Measurements from ENCODE around the gene MAGEA4.
"Not testable (repeated sequence)": the region's sequence is repeated elsewhere in the genome, so short reads cannot be mapped to it uniquely, and the experiment has no call there.

Gene MAGEA4

DNA sequence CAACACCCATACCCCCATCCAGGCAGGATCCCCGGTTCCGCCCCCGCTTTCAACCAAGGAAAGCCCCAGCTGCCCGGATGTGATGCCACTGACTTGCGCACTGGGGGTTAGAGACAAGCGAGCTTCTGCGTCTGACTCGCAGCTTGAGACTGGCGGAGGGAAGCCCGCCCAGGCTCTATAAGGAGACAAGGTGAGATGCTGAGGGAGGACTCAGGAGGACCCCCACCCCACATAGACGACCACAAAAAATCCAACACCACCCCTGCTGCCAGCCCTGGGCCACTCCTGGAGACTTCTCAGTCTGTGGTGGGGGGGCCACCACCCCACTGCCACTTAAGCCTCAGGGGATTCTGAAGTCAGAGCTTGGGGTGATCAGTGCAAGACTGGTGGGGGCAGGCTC is at the start of gene MAGEA4:
MAGEA4 (plus strand) TSS at position 110 of the 400 bp plus-strand sequence. CDS start 10,776 bp downstream, outside the sequence.
- DNase-seq, result no peak

DNA sequence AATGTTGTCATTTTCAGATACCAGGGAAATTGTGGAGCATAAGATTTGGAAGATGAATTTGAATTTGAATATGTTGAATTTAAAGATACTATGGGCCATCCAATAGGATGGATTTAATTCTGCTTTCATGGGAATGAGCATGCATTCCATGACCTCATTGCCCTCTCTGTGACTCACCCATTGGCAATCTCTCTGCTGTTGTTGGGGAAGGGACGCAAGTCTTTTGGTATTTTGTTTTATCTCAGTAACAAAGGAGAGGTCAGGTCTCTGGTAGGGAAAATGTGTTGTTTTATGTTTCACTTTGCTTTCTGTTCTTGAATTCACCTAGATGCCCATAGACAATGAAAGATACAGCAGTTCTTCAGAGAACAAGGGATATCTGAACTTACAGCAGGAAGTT is 42.1 kb upstream of the MAGEA4 start:
- DNase-seq, result no peak

- DNase-seq, result no peak
Observed at GRCh38 chrX:151871244-151871643, 41.4 kb upstream of the MAGEA4 start.

DNA sequence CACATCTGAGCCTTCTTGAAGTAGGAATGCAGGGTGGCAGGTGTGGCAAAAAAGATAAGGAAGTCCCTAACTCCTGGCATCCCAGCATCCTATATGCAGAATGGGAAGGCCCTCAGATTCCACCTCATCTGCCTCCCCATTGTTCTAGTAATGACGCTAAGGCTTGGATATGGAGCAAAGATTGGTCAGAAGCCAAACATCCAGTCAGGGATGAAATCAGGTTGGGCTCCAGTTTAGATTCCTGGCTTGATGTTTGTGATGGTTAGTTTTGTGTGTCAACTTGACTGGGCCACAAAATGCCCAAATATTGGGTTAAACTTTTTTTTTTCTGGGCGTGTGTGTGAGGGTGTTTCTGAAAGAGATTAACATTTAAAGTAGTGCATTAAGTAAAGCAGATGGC is 39.6 kb upstream of the MAGEA4 start:
- no peak for DNase-seq

- DNase-seq, result no peak
Observed at GRCh38 chrX:151875270-151876026, 37.2 kb upstream of the MAGEA4 start.

DNA sequence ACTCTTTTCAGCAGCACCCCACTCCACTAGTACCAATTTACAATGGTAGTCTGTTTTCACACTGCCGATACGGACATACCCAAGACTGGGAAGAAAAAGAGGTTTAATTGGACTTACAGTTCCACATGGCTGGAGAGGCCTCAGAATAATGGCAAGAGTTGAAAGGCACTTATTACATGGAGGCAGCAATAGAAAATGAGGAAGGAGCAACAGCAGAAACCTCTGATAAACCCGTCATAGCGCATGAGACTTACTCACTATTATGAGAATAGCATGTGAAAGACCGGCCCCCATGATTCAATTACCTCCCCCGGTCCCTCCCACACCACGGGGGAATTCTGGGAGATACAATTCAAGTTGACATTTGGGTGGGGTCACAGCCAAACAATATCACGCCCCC is 34.1 kb upstream of the MAGEA4 start:
- DNase-seq, result no peak

- DNase-seq, result no peak
Observed at GRCh38 chrX:151879856-151880255, 32.8 kb upstream of the MAGEA4 start.

DNA sequence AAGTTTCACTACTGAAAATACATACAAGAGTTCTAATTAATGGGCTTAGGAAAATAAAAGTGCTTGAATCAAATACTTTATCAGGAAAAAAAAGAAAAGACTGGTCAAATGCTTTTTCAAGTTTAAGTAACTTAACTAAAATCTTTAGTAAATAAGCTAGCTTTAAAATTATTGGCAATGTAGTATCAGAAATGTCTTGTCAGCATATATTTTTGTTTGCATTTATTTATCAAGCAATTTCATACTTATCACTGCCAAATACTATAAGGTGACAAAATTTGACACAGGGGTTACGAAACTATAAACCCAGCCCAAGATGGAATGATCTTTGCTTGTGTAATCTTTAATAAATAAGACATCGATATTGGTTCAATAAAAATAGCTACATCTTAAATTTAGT is 31.8 kb upstream of the MAGEA4 start:
- DNase-seq, result no peak

- no peak for DNase-seq
Observed at GRCh38 chrX:151889421-151889820, 23.3 kb upstream of the MAGEA4 start.

DNA sequence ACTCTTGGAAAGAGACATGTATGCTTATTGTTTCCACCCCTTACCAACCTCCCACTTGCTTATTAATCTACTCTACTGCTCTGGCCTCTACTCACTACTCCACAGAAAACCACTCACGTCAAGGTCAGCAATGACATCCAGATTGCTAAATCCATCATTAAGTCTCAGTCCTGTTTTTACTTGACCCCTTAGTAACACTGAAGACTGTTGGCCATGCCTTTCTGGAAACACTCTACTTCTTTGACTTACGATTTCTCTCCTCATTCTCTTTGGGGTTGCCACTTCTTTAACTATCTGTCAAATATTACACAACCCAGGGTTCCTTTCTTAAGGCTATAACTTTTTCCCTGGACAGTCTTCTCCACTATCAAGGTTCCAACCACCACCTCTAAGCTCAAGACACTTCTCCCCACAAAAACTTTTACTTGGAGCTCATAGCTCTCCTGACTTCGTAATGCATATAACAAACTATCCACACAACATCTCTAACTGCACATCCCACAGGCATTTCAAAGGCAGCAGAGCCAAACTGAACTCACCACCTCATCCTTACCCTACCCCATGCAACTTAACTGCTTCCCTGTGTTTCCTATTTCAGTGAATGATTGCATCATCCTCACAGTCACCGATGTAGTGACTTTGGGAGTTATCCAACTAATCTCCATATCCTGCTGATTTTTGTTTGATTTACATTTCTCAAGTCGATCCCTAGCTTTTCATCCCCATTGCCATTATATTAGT is 15.8 kb upstream of the MAGEA4 start:
- DNase-seq, result no peak

DNA sequence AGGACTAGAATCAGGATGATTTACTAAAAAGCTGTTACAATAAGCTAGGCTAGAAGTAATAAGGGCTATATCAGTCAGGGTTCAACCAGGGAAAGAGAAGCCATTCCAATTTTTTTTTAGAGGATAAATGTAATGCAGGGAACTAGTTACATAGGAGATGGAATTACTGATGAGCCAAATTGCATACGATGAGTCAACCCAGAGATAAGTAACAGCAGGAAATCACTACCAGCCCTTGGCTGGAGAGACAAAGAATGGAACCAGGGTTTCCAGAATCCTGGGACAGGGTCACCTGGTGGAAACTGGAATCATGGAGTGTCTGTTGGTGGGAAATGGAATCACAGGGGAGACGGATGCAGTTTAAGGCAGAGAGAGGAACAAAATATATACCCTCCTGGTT is 13.1 kb upstream of the MAGEA4 start:
- DNase-seq, result no peak

GRCh38 chrX:151901826-151902225 is 10.9 kb upstream of the MAGEA4 start:
- no peak for DNase-seq

DNA sequence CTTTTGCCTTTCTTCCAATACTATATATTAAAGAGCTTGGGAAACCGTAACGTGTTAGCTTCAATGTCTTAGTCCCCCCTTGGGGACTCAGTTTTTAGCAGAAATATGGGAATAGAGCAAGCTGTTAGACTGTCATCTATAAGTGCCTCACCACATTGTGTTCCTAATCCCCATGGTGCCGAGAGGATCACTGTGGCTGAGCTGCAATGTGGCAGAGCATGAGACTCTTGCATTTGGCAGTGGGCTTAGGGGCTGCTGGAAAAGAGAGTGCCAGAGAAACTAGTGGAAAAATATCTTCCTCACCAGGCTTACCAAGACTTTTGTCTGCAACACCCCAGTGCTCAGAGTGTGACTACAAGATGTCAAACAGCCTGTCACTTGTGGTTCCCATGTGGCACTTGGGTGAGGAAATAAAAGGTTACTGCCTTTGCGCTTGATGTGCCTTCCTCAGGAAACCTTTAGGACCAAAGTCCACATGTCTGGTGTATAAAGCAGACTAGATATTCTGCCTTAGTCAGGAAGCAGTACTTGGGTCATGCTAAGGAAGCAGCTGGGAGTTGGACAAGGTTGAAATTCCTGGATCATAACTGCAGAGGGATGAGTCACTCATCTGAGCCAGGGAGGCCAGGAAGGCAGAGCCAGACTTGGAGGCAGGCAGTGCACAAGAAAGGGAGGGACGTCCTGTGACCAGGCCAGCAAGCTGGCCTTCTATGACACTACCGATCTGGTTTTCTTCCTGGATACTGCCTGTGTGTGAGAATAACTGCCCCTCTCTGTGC is 9.7 kb upstream of the MAGEA4 start:
- no peak for DNase-seq

GRCh38 chrX:151904989-151905388 is 7.7 kb upstream of the MAGEA4 start:
- DNase-seq, result no peak

DNA sequence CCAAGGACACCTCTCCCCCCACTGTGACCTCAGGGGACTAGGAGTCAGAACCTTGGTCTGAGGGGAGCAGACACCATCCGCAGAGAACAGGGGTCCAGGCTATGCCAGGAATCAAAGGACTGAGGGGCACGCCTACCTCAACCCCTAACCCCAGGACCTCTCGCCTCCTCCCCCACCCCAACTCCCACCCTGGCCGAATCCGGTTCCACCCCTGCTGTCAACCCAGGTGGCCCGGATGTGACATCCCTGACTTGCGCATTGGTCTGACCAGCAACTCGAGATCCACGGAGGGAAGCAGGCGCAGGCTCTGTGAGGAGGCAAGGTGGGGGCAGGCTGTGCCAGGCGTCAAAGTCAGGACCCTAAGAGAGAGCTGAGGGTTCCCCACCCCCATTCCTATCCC is 468 bp upstream of the MAGEA4 start:
- DNase-seq, result no peak

DNA sequence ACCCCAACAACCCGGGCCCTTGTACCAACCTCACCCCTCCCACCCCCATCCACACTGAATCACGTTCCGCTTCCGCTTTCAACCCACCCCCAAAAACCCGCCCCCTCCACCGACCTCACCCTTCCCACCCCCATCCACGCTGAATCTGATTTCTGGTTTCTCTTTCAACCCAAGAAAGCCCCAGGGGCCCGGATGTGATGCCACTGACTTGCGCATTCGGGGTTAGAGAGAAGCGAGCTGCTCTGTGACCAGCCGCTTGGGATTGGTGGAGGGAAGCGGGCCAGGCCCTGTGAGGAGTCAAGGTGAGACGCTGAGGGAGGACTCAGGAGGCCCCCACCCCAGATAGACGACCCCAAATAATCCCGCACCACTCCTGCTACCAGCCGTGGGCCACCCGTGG is 6.0 kb downstream of the MAGEA4 start:
- DNase-seq, result not testable (repeated sequence)

DNA sequence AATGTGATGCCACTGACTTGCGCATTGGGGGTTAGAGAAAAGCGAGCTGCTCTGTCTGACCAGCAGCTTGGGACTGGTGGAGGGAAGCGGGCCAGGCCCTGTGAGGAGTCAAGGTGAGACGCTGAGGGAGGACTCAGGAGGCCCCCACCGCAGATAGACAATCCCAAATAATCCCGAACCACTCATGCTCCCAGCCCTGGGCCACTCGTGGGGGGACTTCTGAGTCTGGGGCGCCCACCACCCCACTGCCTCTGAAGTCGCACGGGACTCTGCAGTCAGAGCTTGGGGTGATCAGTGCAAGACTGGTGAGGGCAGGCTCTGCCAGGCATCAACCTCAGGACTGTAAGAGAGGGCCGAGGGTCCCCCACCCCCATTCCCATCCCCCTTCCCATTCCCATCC is 6.9 kb downstream of the MAGEA4 start:
- no peak for DNase-seq

GRCh38 chrX:151920101-151920500 is 7.4 kb downstream of the MAGEA4 start:
- no peak for DNase-seq

- no peak for DNase-seq
Observed at GRCh38 chrX:151920530-151920929, 7.8 kb downstream of the MAGEA4 start.

DNA sequence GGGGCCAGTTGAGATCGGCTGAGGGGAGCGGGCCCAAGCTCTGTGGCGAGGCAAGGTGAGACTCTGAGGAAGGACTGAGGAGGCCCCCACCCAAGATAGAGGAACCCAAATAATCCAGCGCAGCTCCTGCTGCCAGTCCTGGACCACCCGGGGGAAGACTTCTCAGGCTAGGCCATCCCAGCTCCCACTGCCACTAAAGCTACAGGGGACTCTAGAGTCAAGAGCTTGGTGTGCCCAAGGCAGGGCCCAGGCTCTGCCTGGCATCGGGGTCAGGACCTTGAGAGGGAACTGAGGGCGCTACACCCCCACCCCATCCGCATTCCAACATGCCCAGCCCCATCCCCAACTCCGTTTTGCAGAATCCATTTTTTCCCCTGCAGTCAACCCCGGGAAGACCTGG is 8.6 kb downstream of the MAGEA4 start:
- no peak for DNase-seq

DNA sequence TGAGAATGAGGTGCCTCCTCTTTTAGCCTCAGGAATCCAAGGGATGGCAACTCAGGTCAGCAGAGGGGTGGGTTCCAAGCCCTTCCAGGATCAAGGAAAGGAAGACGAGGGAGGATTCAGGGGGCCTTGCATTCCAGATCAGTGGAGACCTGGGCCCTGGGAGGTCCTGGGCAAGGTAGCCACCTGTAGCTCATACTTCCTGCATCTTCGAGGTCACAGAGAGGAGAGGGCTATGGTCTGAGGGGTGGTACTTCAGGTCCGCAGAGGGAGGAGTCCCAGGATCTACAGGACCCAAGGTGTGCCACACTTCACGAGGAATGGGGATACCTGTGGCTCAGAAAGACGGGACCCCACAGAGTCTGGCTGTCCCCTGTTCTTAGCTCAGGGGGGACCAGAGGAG is 9.2 kb downstream of the MAGEA4 start:
- no peak for DNase-seq

GRCh38 chrX:151922692-151923091 is 10.0 kb downstream of the MAGEA4 start:
- no peak for DNase-seq

DNA sequence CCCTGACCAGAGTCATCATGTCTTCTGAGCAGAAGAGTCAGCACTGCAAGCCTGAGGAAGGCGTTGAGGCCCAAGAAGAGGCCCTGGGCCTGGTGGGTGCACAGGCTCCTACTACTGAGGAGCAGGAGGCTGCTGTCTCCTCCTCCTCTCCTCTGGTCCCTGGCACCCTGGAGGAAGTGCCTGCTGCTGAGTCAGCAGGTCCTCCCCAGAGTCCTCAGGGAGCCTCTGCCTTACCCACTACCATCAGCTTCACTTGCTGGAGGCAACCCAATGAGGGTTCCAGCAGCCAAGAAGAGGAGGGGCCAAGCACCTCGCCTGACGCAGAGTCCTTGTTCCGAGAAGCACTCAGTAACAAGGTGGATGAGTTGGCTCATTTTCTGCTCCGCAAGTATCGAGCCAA is 11.0 kb downstream of the MAGEA4 start:
- DNase-seq, result no peak

DNA sequence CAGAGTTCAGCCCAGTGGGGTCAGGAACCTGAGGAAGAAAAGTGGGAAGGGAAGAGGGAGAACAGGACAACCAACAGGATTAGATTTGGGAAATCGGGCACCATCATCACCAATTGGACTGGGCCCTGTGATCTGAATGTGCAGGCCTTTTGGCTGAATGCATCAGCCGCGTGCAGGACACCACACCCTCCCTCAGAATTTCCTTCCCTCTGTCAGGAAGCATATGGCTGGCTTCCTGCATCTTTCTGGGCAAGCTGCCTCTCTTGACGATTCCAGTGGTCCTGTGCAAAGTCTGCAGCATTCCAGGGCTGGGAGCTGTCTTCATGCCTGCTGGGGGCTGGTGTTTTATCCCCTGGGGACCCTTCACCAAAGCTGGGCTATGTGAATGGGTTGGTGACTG is 16.4 kb downstream of the MAGEA4 start:
- DNase-seq, result no peak

Measured in NCI-H1436 treated with DMSO at 0.1 percent for 48 hours (cell line).